Stimulated activated CD4-positive, alpha-beta T cell treated with anti-CD3 and anti-CD28 coated beads, Interleukin-1b, Interleukin-23, amount 100 ng/mL, for 1 hour (primary cell): Measurements from ENCODE around the gene KIFC3.
"Not testable (repeated sequence)": the region's sequence is repeated elsewhere in the genome, so short reads cannot be mapped to it uniquely, and the experiment has no call there.

Experiments used
- DNase-seq, 2 donors: peaks; one replicate each; pipeline ENCODE4 v3.0.0-alpha.2; 2020; ENCODE audit warnings: low read depth in 2 of 2

The KIFC3 gene

DNA sequence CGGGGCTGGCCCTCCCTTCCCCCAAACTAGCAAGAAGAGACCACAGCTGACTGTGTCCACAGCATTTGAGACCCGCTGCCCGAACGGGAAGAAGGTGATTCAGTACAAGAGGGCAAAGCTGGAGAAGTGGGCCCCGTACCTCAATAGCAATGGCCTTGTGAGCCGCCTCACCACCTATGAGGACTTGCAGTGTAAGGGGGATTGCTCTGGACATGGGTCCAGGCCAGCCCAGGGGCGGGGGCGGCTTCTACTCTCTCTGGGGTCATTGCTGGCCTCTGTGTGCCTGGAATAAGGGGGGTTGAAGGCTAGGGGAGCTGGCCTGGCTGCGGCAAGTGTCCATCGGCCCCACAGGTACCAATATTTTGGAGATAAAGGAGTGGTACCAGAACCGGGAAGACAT, 79.6 kb downstream of the KIFC3 start:
- DNase-seq: no peak

DNA sequence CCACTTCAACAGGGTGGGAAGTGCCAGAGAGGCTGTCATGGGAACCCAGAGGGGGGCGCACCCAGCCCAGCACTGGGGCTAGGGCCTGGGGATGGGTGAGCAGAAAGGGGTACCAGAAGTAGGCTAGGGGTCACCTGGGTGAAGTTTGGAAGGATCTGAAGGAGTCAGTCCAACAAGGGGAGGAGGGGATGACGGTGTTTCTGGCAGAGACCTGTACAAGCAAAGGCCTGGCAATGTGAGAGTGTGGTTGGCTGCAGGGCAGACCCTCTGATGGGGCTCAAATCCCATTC, 80.1 kb downstream of the KIFC3 start:
- no peak for DNase-seq

DNA sequence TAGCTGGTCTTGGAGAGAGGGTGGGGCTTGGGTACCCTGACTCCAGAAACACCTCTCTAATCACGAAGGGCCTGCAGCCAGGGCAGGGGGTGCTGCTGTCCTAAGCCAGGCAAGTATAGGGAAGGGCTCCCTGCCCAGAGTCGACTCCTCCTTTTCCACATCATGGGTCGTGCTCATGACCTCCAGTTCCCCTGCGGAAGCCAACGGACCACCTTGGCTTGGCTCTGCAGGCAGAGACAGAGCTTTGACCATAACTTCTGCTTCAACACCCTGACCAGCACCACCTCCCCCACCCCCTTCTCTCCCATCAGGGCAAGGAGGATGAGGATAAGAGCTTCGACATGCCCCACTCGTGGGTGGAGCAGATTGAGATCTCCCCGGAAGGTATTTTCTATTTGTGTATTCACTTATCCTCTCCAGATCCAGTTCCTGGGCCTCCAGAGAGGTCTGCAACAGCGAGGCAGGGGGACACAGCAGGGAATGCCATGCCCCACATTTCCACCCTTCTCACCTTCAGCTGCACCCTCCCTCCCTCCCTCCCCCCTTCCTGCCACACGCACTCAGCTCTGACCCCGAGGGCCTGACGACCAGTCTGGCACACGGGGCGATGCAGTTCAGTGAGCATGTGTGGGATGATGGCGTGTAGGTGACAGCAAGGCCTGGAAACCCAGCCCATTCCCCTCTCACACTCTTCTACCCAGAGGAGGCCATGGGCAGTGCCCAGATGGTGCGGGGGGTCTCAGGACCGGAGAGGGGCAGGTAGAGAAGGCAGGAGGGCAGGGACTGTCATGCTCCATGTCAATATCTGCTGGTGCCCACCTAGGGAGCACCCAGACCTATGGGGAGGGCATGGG, 80.7 kb downstream of the KIFC3 start:
- no peak for DNase-seq

DNA sequence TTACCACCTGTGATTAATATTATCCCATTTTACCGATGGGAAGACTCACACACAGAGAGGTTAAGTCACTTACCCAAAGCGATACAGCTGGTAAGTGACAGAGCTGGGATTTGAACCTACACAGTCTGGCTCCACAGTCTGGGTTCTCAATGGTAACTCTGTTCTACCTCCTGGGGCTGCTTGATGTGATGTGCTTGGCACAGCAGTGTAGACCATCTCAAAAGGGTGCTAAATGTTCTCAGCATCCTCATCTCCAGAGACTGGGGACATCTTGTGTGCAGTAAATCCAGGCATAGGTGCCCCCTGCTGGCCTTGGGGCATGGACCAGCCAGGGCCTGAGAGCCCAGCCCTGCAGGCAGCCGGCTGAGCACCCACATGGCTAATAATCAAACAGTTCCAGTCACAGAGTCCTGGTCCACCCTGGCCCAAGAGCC, 82.1 kb downstream of the KIFC3 start:
- DNase-seq: no peak

DNA sequence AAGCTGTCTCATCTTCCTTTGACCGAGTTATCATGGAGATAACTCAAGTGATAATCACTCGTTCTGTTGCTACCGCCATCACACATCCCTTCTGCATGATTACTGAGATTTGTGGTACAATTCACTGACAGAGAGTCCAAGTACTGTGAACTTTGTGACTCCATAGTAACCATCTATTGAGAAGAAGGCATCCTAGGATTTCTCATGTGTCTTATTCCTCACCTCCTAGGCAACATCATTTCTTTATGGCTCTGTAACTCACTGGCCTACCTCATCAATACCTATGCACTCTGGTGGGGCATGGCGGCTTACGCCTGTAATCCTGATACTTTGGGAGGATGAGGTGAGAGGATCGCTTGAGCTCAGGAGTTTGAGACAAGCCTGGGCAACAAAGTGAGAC, 88.2 kb downstream of the KIFC3 start:
- DNase-seq: no peak

DNA sequence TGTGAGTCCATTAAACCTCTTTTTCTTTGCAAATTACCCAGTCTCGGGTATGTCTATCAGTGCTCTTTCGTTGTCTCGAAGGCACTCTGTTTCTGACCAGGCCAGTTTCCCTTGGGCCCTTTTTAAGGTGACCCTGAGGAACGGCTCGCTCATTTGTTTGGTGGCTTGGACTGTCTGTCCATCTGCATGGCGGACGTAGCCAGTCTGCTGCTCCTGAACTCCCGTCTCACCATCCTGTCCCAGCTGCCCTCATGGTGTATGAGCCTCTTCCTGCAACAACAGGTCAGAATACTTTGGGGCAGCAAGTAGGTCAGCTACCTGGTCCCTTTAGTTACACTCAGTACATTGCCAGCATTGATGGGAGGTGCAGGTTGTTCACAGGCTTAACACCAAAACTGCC, 88.7 kb downstream of the KIFC3 start:
- DNase-seq: no peak

DNA sequence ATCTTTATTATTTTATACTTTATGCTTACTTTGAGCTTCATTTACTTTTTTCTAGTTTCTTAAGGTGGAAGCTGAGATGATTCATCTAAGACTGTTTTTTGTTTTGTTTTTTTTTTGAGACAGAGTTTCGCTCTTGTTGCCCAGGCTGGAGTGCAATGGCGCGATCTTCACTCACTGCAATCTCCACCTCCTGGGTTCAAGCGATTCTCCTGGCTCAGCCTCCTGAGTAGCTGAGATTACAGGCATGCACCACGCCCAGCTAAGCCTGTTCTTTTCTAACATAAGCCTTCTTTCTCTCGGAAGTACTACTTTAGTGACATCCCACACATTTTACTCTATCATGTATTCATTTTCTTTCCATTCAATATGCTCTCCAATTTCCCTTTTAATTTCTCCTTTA, 89.7 kb downstream of the KIFC3 start:
- not testable (repeated sequence) for DNase-seq

DNA sequence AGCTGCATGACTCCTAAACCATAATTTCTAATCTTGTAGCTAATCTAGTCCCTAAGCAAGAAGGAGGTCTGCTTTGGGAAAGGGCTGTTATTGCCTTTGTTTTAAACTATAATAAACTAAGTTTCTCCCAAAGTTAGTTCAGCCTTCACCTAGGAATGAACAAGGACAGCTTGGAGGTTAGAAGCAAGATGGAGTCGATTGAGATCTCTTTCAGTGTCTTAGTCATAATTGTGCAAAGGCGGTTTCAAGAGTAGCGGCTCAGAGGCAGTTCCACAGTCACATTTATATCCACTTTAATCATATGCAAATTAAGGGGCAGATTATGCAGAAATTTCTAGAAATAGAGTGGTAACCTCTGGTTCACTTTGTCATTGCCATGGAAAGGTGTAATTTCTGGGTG, 90.3 kb downstream of the KIFC3 start:
- no peak for DNase-seq

DNA sequence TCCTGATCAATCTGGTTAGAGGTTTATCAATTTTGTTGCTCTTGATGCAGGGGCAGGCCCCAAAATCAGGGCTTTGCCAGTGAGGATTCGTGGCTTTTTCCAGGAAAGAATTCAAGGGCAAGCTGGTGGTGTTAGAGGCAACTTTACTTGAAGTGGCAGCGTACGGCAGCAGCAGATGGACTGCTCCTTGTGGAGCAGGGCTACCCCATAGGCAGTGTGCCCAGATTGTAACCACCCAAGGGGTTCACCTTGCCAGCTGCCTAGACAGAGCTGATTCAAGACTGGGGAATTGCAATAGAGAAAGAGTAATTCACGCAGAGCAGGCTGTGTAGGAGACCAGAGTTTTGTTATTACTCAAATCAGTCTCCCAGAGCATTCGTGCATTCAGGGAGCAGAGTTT, 90.9 kb downstream of the KIFC3 start:
- no peak for DNase-seq

DNA sequence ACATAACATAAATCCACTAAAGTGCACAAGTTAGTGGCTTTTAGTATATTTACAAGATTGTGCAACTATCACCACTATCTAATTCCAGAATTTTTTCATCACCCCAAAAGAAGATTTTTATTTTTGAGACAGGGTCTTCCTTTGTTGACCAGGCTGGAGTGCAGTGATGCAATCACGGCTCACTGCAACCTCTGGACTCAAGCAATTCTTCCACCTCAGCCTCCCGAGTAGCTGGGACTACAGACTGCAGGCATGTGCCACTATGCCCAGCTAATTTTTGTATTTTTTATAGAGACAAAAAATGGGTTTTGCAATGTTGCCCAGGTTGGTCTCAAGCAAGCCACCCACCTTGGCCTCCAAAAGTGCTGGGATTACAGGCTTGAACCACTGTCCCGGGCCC, 92.6 kb downstream of the KIFC3 start:
- DNase-seq: no peak
